ENCODE data around the gene KAZN. TPM values are rescaled to one million over a fixed set of nuclear protein-coding genes. Genes with fewer than 3 reads are reported as not detected.
"Not testable (repeated sequence)": the region's sequence is repeated elsewhere in the genome, so short reads cannot be mapped to it uniquely, and the experiment has no call there.

KAZN gene
- total and polyA plus RNA-seq, 2 donors = 7.2 to 8.4 TPM

DNA sequence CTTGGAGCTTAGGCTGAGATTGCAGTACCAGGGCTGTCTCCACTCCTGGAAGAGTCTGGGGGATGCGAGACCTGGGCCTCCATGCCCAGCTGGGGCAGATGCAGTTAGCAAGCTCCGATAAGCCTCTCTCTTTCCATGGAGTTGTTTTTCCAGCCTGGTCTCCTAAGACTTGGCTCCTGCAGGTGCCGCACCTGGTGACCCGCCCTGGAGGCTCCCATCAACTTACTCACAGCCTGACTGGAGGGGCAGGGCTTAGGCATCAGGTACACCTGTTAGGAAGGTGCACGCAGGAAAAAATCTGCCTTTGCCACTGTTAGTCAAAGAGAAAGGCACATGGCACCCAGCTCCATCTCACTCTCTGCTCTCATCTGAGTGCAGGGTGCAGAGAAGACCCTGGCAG is 356.9 kb downstream of the KAZN start:
- WGBS = 96% methylated on average over 5 of the region's 5 CpGs
- no peak for DNase-seq (ENCODE audit: extremely low spot score)

GRCh38 chr1:14955976-14956375 is 357.5 kb downstream of the KAZN start:
- H3K4me3 ChIP-seq (ENCODE audit: low read depth, low read length) = no peak overlapping the region
- DNase-seq (ENCODE audit: extremely low spot score) = no peak
- no peaks in the 10 kb centered on the region for H3K4me1 ChIP-seq (ENCODE audit: insufficient read depth)
- no peaks in the 10 kb centered on the region for H3K36me3 ChIP-seq (ENCODE audit: insufficient read depth)
- H3K27ac ChIP-seq (ENCODE audit: low read depth) = no peak overlapping the region
- 42% methylated on average over 4 of the region's 4 CpGs for WGBS

More for the DNA sequence above, 356.9 kb downstream of the KAZN start:
- Histone ChIP-seq H3K4me3 (ENCODE audit: low read depth, low read length) (no peak overlapping the region), H3K4me1 (ENCODE audit: insufficient read depth) (no peaks in the 10 kb centered on the region), H3K36me3 (ENCODE audit: insufficient read depth) (no peaks in the 10 kb centered on the region), H3K27ac (ENCODE audit: low read depth) (no peak overlapping the region)

- no peak overlapping the region for H3K4me3 ChIP-seq (ENCODE audit: low read depth, low read length)
- H3K36me3 ChIP-seq (ENCODE audit: insufficient read depth) = no peaks in the 10 kb centered on the region
- no peak for DNase-seq (ENCODE audit: extremely low spot score)
- no peak overlapping the region for H3K27ac ChIP-seq (ENCODE audit: low read depth)
- WGBS = 89% methylated on average over 11 of the region's 11 CpGs
- H3K4me1 ChIP-seq (ENCODE audit: insufficient read depth) = no peaks in the 10 kb centered on the region
Measured at GRCh38 chr1:14956579-14957195, 358.2 kb downstream of the KAZN start.

DNA sequence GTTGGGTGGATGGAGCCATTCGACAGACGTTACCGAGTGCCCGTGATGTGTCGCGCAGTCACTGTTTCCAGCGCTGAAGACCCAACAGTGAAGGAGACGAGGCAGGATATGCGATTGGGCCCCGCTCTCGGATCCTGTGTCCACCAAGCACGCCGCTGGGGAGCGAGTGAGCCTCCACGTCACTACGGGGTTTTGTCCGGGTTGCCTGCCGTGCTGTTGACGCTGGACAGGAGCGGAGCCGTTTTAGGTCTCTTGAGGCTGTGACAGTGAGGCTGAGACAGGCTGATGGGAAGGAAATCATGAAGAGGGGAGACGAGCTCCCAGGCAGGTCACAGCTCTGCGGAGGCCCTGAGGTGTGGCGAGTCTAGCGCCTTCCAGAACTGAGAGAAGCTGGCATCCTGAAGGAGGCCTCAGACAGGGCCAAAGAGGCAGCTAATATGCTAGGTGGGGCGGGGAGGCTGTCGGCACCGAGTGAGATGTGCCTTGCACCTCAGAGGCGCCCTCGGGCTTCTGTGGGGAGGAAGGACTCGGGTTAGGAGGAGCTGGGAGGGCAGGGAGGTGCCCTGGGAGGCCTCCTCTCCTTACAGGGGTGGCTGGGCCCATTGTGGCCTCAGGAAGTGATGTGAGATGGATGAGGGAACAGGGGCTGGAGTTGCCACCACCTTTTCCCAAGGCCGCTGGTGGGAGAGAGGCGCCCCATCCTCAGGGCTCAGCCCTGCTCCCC is 359.1 kb downstream of the KAZN start:
- 93% methylated on average over 33 of the region's 33 CpGs for WGBS
- no peak overlapping the region for H3K4me3 ChIP-seq (ENCODE audit: low read depth, low read length)
- no peaks in the 10 kb centered on the region for H3K4me1 ChIP-seq (ENCODE audit: insufficient read depth)
- no peaks in the 10 kb centered on the region for H3K36me3 ChIP-seq (ENCODE audit: insufficient read depth)
- DNase-seq (ENCODE audit: extremely low spot score) = no peak
- H3K27ac ChIP-seq (ENCODE audit: low read depth) = no peak overlapping the region

DNA sequence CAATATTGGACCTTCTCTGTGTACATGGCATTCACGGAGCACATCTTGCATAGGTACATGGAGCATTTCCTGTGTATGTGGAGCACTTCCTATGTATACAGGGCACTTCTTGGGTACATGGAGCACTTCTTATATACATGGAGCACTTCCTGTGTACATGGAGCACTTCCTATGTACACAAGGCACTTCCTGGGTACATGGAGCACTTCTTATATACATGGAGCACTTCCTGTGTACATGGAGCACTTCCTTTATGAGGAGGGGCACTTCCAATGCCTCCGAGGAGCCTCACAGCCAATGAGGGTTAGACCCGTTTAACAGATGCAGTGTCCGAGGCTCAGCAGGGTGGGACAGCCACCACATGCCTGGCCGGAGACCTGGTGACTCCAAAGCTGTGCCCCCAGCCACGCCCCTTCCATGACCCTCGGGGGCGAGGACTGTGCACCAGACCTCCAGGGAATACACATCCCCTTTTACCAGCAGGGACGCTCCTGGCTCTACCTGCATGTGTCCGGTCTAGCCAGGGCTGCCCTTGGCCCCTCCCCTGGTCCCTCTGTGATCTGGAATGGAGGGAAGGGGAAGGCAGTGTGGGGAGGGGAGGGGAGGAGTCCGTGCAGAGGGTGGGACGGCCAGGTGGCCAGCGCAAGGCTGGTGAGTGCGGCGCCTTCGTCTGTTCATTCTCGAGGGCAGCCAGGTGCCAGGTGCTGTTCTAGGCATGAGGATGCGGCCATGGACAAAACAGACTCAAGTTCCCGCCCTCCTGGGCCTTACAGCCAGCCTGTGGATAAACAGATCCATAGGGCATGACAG is 360.0 kb downstream of the KAZN start:
- Histone ChIP-seq H3K27ac (ENCODE audit: low read depth) (no peak overlapping the region), H3K36me3 (ENCODE audit: insufficient read depth) (no peaks in the 10 kb centered on the region), H3K4me1 (ENCODE audit: insufficient read depth) (no peaks in the 10 kb centered on the region), H3K4me3 (ENCODE audit: low read depth, low read length) (no peak overlapping the region)
- DNase-seq (ENCODE audit: extremely low spot score) = no peak
- WGBS = 88% methylated on average over 19 of the region's 19 CpGs

DNA sequence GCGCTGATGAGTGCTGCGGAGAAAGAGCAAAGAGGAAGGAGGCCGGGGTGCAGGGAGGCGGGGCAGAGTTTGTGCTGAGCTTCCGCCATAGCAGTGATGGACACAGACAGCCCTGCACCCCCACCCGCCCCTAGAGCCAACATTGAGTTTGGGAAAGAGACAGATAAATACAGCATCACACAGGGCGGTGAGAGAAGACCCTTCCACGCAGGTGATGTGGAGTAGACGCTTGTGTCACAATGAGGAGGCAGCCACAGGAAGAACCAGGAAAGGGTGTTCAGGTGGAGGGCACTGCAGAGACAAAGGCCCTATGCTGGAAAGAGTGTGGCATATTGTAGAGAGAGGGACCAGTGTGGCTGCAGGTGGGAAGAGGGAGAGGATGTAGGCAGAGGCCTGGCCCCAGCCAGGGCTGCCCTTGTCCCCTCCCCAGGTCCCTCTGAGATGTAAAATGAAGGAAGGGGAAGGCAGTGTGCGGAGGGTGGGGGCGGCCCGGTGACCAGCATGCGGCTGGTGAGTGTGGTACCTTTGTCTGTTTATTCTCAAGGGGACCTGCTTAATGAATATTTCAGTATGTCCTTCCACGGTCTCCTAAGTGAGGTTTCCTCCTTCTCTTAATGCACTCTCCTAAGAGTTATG is 360.7 kb downstream of the KAZN start:
- WGBS = 94% methylated on average over 14 of the region's 14 CpGs
- H3K4me1 ChIP-seq (ENCODE audit: insufficient read depth) = no peaks in the 10 kb centered on the region
- H3K36me3 ChIP-seq (ENCODE audit: insufficient read depth) = no peaks in the 10 kb centered on the region
- no peak overlapping the region for H3K27ac ChIP-seq (ENCODE audit: low read depth)
- DNase-seq (ENCODE audit: extremely low spot score) = no peak
- no peak overlapping the region for H3K4me3 ChIP-seq (ENCODE audit: low read depth, low read length)

DNA sequence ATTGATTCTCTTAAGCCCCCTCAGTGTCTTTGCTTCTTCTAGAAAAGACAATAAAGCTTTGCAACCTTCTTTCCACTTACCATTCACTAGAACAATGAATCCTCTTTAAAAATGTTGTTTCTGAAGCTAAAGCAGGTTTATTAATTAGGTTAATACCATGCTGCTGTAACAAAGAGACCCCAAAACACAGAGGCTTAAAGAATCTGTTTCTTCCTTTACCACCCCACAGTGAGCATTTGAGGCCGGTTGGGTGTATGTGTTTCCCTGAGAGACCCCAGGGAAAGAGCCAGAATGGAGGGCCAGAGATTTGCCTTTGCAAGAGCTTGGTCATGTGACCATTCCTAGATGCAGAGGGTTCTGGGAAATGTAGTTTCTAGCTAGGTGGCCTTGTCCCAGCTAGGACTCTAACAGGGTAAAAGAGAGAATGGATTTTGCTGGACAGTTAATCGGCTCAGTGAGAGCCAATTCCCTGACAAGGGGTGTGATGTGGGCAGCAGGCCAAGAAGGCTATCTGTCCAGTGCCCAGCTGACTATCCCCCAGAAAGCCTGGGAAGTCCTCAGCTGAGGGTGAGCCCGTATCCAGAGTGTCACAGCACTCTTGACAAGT is 363.3 kb downstream of the KAZN start:
- no peak overlapping the region for H3K27ac ChIP-seq (ENCODE audit: low read depth)
- WGBS = 88% methylated on average over 3 of the region's 3 CpGs
- DNase-seq (ENCODE audit: extremely low spot score) = no peak
- no peaks in the 10 kb centered on the region for H3K36me3 ChIP-seq (ENCODE audit: insufficient read depth)
- H3K4me1 ChIP-seq (ENCODE audit: insufficient read depth) = no peaks in the 10 kb centered on the region
- no peak overlapping the region for H3K4me3 ChIP-seq (ENCODE audit: low read depth, low read length)

DNA sequence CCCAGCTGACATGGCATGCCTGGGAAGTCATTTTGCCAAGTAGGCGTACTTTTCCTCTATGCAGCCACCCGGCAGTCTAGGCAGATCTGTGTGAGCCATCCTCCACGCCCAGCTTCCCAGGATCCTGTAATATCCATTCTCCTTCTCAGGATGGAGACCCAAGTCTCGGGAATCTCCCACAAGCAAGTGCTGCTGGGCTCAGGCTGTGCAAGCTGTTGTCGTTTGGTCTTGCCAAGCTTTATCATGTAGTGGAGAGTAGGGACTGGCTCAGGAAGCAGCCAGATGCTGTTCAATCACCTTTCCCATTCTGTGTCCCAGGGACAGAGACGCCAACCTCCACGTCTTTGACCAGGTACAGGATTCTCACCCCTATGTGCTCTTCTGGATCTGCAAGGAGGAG is 363.9 kb downstream of the KAZN start:
- WGBS = 92% methylated on average over 7 of the region's 7 CpGs
- Histone ChIP-seq H3K4me1 (ENCODE audit: insufficient read depth) (no peaks in the 10 kb centered on the region), H3K4me3 (ENCODE audit: low read depth, low read length) (no peak overlapping the region), H3K27ac (ENCODE audit: low read depth) (no peak overlapping the region), H3K36me3 (ENCODE audit: insufficient read depth) (no peaks in the 10 kb centered on the region)
- no peak for DNase-seq (ENCODE audit: extremely low spot score)

- not testable (repeated sequence) for H3K4me1 ChIP-seq (ENCODE audit: insufficient read depth); H3K27ac ChIP-seq (ENCODE audit: low read depth); H3K4me3 ChIP-seq (ENCODE audit: low read depth, low read length); H3K36me3 ChIP-seq (ENCODE audit: insufficient read depth); DNase-seq (ENCODE audit: extremely low spot score)
- 88% methylated on average over 10 of the region's 10 CpGs for WGBS
Measured at GRCh38 chr1:14963791-14964710, 365.6 kb downstream of the KAZN start.

GRCh38 chr1:14964711-14965055 is 366.2 kb downstream of the KAZN start:
- no peak for DNase-seq (ENCODE audit: extremely low spot score)
- Histone ChIP-seq H3K4me1 (ENCODE audit: insufficient read depth) (no peaks in the 10 kb centered on the region), H3K4me3 (ENCODE audit: low read depth, low read length) (no peak overlapping the region), H3K36me3 (ENCODE audit: insufficient read depth) (no peaks in the 10 kb centered on the region), H3K27ac (ENCODE audit: low read depth) (no peak overlapping the region)
- WGBS = 66% methylated on average over 4 of the region's 4 CpGs

- WGBS = 67% methylated on average over 15 of the region's 15 CpGs
- Histone ChIP-seq H3K4me1 (ENCODE audit: insufficient read depth) (no peaks in the 10 kb centered on the region), H3K36me3 (ENCODE audit: insufficient read depth) (no peaks in the 10 kb centered on the region), H3K27ac (ENCODE audit: low read depth) (no peak overlapping the region), H3K4me3 (ENCODE audit: low read depth, low read length) (no peak overlapping the region)
- no peak for DNase-seq (ENCODE audit: extremely low spot score)
Measured at GRCh38 chr1:14968251-14968851, 369.9 kb downstream of the KAZN start.

DNA sequence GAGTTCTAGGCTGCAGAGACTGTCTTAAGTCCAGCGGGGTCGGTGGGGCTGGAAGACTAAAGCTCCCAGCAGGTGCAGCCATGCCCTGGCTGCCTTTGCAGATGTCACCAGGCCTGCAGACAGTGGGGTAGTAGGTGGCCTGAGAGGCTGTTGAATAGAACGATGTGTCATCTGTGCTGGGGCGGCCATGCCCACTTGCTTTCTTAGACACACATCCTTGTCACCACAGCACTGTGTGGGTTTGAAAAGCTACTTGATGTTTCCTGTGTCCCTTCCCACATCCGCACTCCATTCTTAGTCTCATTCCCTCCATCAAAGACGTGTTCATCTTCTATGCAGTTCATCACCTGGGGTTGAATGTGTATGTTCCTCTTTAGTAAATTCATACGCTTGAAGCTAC is 370.5 kb downstream of the KAZN start:
- Histone ChIP-seq H3K4me1 (ENCODE audit: insufficient read depth) (no peaks in the 10 kb centered on the region), H3K4me3 (ENCODE audit: low read depth, low read length) (no peak overlapping the region), H3K27ac (ENCODE audit: low read depth) (no peak overlapping the region), H3K36me3 (ENCODE audit: insufficient read depth) (no peaks in the 10 kb centered on the region)
- 86% methylated on average over 7 of the region's 7 CpGs for WGBS
- no peak for DNase-seq (ENCODE audit: extremely low spot score)
